ENCODE results near the gene KIF23.

GRCh38 chr15:69478259-69478781 is 64.2 kb downstream of the KIF23 start:
- TF ChIP-seq NR1H2 (CRISPR knock-in tag; IDR thresholded peaks at IDR 0.05) (no peak), CTCF (IDR thresholded peaks at IDR 0.05) (peak; percentile 92), ETV6 (CRISPR knock-in tag; IDR thresholded peaks at IDR 0.05) (no peak), ZNF138 (CRISPR knock-in tag; conservative IDR thresholded peaks at IDR 0.05) (no peak), JUN (CRISPR knock-in tag; IDR thresholded peaks at IDR 0.05) (no peak), ATF6 (CRISPR knock-in tag; IDR thresholded peaks at IDR 0.05) (no peak), NFYB (CRISPR knock-in tag; conservative IDR thresholded peaks at IDR 0.05; ENCODE audit: low read depth) (no peak), CREB1 (CRISPR knock-in tag; IDR thresholded peaks at IDR 0.05) (no peak), ARID4B (CRISPR knock-in tag; IDR thresholded peaks at IDR 0.05; ENCODE audit: borderline replicate concordance) (no peak)
- TF ChIP-seq, protein P1, sequence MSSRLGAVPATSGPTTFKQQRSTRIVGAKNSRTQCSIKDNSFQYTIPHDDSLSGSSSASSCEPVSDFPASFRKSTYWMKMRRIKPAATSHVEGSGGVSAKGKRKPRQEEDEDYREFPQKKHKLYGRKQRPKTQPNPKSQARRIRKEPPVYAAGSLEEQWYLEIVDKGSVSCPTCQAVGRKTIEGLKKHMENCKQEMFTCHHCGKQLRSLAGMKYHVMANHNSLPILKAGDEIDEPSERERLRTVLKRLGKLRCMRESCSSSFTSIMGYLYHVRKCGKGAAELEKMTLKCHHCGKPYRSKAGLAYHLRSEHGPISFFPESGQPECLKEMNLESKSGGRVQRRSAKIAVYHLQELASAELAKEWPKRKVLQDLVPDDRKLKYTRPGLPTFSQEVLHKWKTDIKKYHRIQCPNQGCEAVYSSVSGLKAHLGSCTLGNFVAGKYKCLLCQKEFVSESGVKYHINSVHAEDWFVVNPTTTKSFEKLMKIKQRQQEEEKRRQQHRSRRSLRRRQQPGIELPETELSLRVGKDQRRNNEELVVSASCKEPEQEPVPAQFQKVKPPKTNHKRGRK (CRISPR knock-in tag; IDR thresholded peaks at IDR 0.05; ENCODE audit: borderline replicate concordance), result no peak
